GM12878 (cell line): ENCODE measurements around the gene PNPLA5. TPM values are rescaled to one million over a fixed set of nuclear protein-coding genes. Genes with fewer than 3 reads are reported as not detected.

ENCODE experiments used
- ATAC-seq: fragments of 200-7000 bp; cut with Tn5 transposase; 3 replicates; pipeline ENCODE4 v1.9.1; 2020; ENCODE audit warnings: mild to moderate bottlenecking, moderate library complexity
- BruUV-seq: library from RNA; stranded (reverse); fragments of 400-500 nt; replicated peaks from 2 replicates; lab custom pipeline; 2021; lab: Mats Ljungman, UMichigan
- CTCF ChIA-PET: fragments of 300-600 bp; sonication (Branson Sonifier 250); formaldehyde crosslinking; extraction: SDS; loops from one replicate; lab custom pipeline; 2021; ENCODE audit warnings: inconsistent platforms; lab: Yijun Ruan, JAX
- POLR2A ChIA-PET: fragments of 350-600 bp; formaldehyde crosslinking; extraction: SDS; loops from one replicate; lab custom pipeline; 2021; ENCODE audit warnings: inconsistent platforms; lab: Charles Lee
- RAD21 ChIA-PET: fragments of 300-600 bp; sonication (Branson Sonifier 250); formaldehyde crosslinking; loops from one replicate; lab custom pipeline; 2023; ENCODE audit warnings: antibody characterized with exemption; ENCODE audit not compliant: unreplicated experiment; lab: Charles Lee
- SMC1A ChIA-PET: fragments of 300-600 bp; sonication (Branson Sonifier 250); formaldehyde crosslinking; loops from one replicate; lab custom pipeline; 2023; ENCODE audit not compliant: unreplicated experiment, uncharacterized antibody; lab: Charles Lee
- DNase-seq: peaks from one replicate; pipeline ENCODE4 v3.0.0-alpha.2; 2011; ENCODE audit warnings: low read depth, low spot score
- FAIRE-seq: peaks from 3 replicates; lab custom pipeline; 2011; peaks lifted over from hg19 to GRCh38; lab: Jason Lieb, UNC
- H2AFZ ChIP-seq: 2 replicates; pipeline ENCODE4 v1.6.0; 2011; ENCODE audit warnings: low read depth, low read length, control low read depth; ENCODE audit not compliant: control insufficient read depth
- H3K27ac ChIP-seq: 2 replicates; pipeline ENCODE4 v1.5.1; 2011; ENCODE audit warnings: control low read depth; ENCODE audit not compliant: control insufficient read depth, insufficient read depth
- H3K27me3 ChIP-seq, 2 experiments: replicated peaks in 1 of 2; 2 replicates each; pipeline versions ENCODE4 v1.6.0 to v1.6.1; 2011; ENCODE audit warnings: low read length in 1 of 2; ENCODE audit not compliant: control insufficient read depth in 2 of 2, insufficient read depth in 2 of 2
- H3K36me3 ChIP-seq, 2 experiments: 2 replicates each; pipeline ENCODE4 v1.5.1; 2011; ENCODE audit warnings: low read length in 1 of 2; ENCODE audit not compliant: control insufficient read depth in 2 of 2, insufficient read depth in 2 of 2
- H3K4me1 ChIP-seq: 2 replicates; pipeline ENCODE4 v1.6.1; 2011; ENCODE audit warnings: mild to moderate bottlenecking, low read length, moderate library complexity, mixed read lengths; ENCODE audit not compliant: control insufficient read depth, insufficient read depth
- H3K4me2 ChIP-seq: 2 replicates; pipeline ENCODE4 v1.6.0; 2011; ENCODE audit warnings: control low read depth; ENCODE audit not compliant: control insufficient read depth, insufficient read depth
- H3K4me3 ChIP-seq: fragments of 200-600 bp; sonication (generic); 2 replicates; pipeline ENCODE4 v1.5.1; 2016
- H3K79me2 ChIP-seq: 2 replicates; pipeline ENCODE4 v1.6.0; 2011; ENCODE audit warnings: low read length; ENCODE audit not compliant: control insufficient read depth, insufficient read depth
- H3K9ac ChIP-seq: 2 replicates; pipeline ENCODE4 v1.8.0; 2011; ENCODE audit warnings: low read length, control low read depth, mixed read lengths; ENCODE audit not compliant: control insufficient read depth, insufficient read depth
- H3K9me3 ChIP-seq: replicated peaks from 3 replicates; pipeline ENCODE4 v1.5.1; 2011; ENCODE audit warnings: mild to moderate bottlenecking, low read length; ENCODE audit not compliant: control insufficient read depth, insufficient read depth
- H4K20me1 ChIP-seq: 2 replicates; pipeline ENCODE4 v1.6.0; 2011; ENCODE audit not compliant: control insufficient read depth, insufficient read depth
- GATAD2B ChIP-seq: fragments of 450-650 bp; conservative IDR thresholded peaks from 2 replicates; pipeline ENCODE4 v1.6.1; 2017; ENCODE audit warnings: low read depth, mild to moderate bottlenecking, moderate library complexity
- HDGF ChIP-seq: fragments of 450-650 bp; IDR thresholded peaks from 2 replicates; pipeline ENCODE4 v1.6.1; 2016; ENCODE audit warnings: antibody characterized with exemption
- WRNIP1 ChIP-seq: IDR thresholded peaks from 2 replicates; pipeline ENCODE4 v1.6.1; 2011; ENCODE audit warnings: low read depth, low read length, improper control_type of control experiment, borderline replicate concordance
- YY1 ChIP-seq: IDR thresholded peaks from 2 replicates; pipeline ENCODE4 v1.6.1; 2011; ENCODE audit warnings: low read depth, mild to moderate bottlenecking, low read length
- ZBTB40 ChIP-seq: fragments of 450-650 bp; IDR thresholded peaks from 2 replicates; pipeline ENCODE4 v1.6.1; 2016; ENCODE audit warnings: mild to moderate bottlenecking, moderate library complexity, borderline replicate concordance
- WGBS: methylation state at CpG from one replicate; pipeline ENCODE4 v1.1.6; 2016; ENCODE audit warnings: low lambda C conversion rate; ENCODE audit not compliant: insufficient replicate concordance, insufficient coverage; ENCODE audit errors: missing lambda C conversion rate; 5-methylcytosine and 5-hydroxymethylcytosine counted together
- in situ Hi-C: fragments of 300-500 bp; cut with MboI; formaldehyde crosslinking; loops from 9 replicates; pipeline ENCODE4 v1.14.3; 2018; ENCODE audit warnings: mixed read lengths
- intact Hi-C: fragments of 100-400 bp; cut with micrococcal nuclease; formaldehyde crosslinking; loops from one replicate; pipeline ENCODE4 v1.14.2; 2022; ENCODE audit not compliant: unreplicated experiment
- polyA plus RNA-seq, 11 experiments: library from polyadenylated mRNA; depleted of rRNA in 4 of 11; unstranded in 6 of 11; stranded (reverse) in 5 of 11; fragments of >200 nt; fragmentation: Nextera tagmentation in 4 of 11; fragmentation: Illumina TruSeq in 1 of 11; extraction: Ambion mirVana in 4 of 11; extraction: Trizol in 1 of 11; gene quantifications; 1 replicate in 1 of 11; 2 replicates in 10 of 11; pipeline versions ENCODE4 v1.2.1 to v1.2.3, GENCODE V29; 2011 to 2016; ENCODE audit warnings: inconsistent platforms in 2 of 11, missing spikeins in 2 of 11, low read depth in 1 of 11
- total RNA-seq, 4 experiments: library from RNA; depleted of rRNA in 3 of 4; stranded (reverse); fragments of >200 nt in 3 of 4; fragmentation: Illumina TruSeq in 1 of 4; extraction: Trizol in 1 of 4; gene quantifications; 2 replicates each; pipeline versions ENCODE4 v1.2.1 to v1.2.3, GENCODE V29; 2013 to 2021
- TF ChIP-seq, protein P1 (sequence below): fragments of 450-650 bp; IDR thresholded peaks from 2 replicates; pipeline ENCODE4 v1.6.1; 2018; ENCODE audit warnings: borderline replicate concordance, mild to moderate bottlenecking; ENCODE audit not compliant: partially characterized antibody
- TF ChIP-seq, protein P2 (sequence below): fragments of 450-650 bp; IDR thresholded peaks from 2 replicates; pipeline ENCODE4 v1.6.1; 2017; ENCODE audit warnings: low read depth, mild to moderate bottlenecking, moderate library complexity
- TF ChIP-seq, protein P3 (sequence below): fragments of 450-650 bp; IDR thresholded peaks from 2 replicates; pipeline ENCODE4 v1.6.1; 2017; ENCODE audit warnings: mild to moderate bottlenecking, moderate library complexity

Gene PNPLA5
- total and polyA plus RNA-seq, 10 of the 15 experiments (the other 5 are each of a cell fraction or from before 2014, with no cell fraction given), result not detected

DNA sequence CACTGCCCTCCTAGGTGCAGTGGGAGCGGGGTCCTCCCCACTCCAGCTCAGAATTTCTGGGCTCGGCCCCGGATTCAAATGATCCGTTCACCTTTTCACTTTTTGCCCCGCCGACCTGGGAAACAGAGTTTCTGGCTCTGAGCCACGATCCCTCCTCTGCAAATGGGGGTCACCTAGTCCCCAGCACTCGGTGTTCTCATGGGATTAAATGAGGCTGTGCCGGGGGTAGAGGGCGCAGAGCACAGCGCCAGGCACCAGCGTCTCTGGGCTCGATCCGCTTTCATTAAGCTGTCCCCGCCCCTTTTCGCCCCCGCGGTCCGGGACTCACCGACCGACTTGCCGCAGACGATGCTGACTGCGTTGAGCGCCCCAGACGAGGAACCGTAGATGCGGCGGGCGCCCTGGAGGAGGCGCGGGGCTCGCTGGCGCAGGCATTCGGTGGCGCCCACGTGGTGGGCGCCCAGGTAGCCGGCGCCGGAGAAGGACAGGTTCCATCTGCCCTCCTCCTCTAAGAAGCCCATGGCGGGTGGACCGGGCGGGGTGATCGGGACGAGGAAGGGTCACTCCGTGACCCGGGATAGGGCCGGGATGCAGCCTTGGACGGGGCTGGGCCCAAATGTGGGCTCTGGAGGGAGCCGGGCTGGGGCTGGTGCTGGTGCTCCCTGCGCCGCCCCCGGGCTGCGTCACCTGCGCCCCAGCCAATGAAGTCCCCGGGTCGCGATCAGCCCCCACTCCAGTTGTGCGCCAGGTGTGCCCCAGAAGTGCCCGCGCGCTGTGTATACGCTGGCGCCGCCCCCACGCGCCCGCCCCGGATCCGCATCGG is at the start of gene PNPLA5 (continued):
- TF ChIP-seq ZBTB40, result no peak
- TF ChIP-seq, protein P1, sequence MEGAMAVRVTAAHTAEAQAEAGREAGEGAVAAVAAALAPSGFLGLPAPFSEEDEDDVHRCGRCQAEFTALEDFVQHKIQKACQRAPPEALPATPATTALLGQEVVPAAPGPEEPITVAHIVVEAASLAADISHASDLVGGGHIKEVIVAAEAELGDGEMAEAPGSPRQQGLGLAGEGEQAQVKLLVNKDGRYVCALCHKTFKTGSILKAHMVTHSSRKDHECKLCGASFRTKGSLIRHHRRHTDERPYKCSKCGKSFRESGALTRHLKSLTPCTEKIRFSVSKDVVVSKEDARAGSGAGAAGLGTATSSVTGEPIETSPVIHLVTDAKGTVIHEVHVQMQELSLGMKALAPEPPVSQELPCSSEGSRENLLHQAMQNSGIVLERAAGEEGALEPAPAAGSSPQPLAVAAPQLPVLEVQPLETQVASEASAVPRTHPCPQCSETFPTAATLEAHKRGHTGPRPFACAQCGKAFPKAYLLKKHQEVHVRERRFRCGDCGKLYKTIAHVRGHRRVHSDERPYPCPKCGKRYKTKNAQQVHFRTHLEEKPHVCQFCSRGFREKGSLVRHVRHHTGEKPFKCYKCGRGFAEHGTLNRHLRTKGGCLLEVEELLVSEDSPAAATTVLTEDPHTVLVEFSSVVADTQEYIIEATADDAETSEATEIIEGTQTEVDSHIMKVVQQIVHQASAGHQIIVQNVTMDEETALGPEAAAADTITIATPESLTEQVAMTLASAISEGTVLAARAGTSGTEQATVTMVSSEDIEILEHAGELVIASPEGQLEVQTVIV, result no peak
- TF ChIP-seq YY1, result no peak

GRCh38 chr22:43941449-43941848 is 49.6 kb upstream of the PNPLA5 start:
- no peaks in the 10 kb centered on the region for H3K36me3 ChIP-seq
- no peaks in the 10 kb centered on the region for H3K9me3 ChIP-seq
- H2AFZ ChIP-seq, result no peak overlapping the region
- POLR2A ChIA-PET, result no interaction called here
- ATAC-seq, result no peak
- intact Hi-C loops, result no loop called here
- H3K4me2 ChIP-seq, result no peak overlapping the region
- H3K27me3 ChIP-seq, result no peaks in the 10 kb centered on the region; a peak in 1 of 4 replicates
- WGBS, result 4% methylated on average over 6 of the region's 6 CpGs
- no peak for FAIRE-seq
- SMC1A ChIA-PET, result interaction anchor here (1.3 kb wide), 1 partner anchor 144 kb away, joined by 3 read pairs; no protein-coding TSS in a partner anchor
- RAD21 ChIA-PET, result no interaction called here
- CTCF ChIA-PET, result interaction anchor here (1.0 kb wide), 1 partner anchor 59 kb away, joined by 3 read pairs; no protein-coding TSS in a partner anchor
- H3K79me2 ChIP-seq, result no peaks in the 10 kb centered on the region
- H3K4me1 ChIP-seq, result no peaks in the 10 kb centered on the region
- H3K27ac ChIP-seq, result no peak overlapping the region
- DNase-seq, result no peak
- no TSS peak for BruUV-seq
- in situ Hi-C loops, result no loop called here
- H3K4me3 ChIP-seq, result no peak overlapping the region
- H4K20me1 ChIP-seq, result no peaks in the 10 kb centered on the region
- H3K9ac ChIP-seq, result no peak overlapping the region
- TF ChIP-seq GATAD2B (no peak), WRNIP1 (no peak), HDGF (no peak)
- TF ChIP-seq, protein P2, sequence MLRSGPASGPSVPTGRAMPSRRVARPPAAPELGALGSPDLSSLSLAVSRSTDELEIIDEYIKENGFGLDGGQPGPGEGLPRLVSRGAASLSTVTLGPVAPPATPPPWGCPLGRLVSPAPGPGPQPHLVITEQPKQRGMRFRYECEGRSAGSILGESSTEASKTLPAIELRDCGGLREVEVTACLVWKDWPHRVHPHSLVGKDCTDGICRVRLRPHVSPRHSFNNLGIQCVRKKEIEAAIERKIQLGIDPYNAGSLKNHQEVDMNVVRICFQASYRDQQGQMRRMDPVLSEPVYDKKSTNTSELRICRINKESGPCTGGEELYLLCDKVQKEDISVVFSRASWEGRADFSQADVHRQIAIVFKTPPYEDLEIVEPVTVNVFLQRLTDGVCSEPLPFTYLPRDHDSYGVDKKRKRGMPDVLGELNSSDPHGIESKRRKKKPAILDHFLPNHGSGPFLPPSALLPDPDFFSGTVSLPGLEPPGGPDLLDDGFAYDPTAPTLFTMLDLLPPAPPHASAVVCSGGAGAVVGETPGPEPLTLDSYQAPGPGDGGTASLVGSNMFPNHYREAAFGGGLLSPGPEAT, result no peak
- TF ChIP-seq, protein P3, sequence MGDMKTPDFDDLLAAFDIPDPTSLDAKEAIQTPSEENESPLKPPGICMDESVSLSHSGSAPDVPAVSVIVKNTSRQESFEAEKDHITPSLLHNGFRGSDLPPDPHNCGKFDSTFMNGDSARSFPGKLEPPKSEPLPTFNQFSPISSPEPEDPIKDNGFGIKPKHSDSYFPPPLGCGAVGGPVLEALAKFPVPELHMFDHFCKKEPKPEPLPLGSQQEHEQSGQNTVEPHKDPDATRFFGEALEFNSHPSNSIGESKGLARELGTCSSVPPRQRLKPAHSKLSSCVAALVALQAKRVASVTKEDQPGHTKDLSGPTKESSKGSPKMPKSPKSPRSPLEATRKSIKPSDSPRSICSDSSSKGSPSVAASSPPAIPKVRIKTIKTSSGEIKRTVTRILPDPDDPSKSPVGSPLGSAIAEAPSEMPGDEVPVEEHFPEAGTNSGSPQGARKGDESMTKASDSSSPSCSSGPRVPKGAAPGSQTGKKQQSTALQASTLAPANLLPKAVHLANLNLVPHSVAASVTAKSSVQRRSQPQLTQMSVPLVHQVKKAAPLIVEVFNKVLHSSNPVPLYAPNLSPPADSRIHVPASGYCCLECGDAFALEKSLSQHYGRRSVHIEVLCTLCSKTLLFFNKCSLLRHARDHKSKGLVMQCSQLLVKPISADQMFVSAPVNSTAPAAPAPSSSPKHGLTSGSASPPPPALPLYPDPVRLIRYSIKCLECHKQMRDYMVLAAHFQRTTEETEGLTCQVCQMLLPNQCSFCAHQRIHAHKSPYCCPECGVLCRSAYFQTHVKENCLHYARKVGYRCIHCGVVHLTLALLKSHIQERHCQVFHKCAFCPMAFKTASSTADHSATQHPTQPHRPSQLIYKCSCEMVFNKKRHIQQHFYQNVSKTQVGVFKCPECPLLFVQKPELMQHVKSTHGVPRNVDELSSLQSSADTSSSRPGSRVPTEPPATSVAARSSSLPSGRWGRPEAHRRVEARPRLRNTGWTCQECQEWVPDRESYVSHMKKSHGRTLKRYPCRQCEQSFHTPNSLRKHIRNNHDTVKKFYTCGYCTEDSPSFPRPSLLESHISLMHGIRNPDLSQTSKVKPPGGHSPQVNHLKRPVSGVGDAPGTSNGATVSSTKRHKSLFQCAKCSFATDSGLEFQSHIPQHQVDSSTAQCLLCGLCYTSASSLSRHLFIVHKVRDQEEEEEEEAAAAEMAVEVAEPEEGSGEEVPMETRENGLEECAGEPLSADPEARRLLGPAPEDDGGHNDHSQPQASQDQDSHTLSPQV, result no peak
